GM12873 (cell line): ENCODE results near the gene CPLX3.

Experiments used
- TF ChIP-seq, protein P1 (sequence below): IDR thresholded peaks from 2 replicates; pipeline ENCODE4 v1.5.1; 2012; ENCODE audit warnings: low read depth, mild to moderate bottlenecking, moderate library complexity, low read length, control low read depth; ENCODE audit not compliant: insufficient read depth; ENCODE audit errors: missing control alignments

CPLX3 gene, protein sequence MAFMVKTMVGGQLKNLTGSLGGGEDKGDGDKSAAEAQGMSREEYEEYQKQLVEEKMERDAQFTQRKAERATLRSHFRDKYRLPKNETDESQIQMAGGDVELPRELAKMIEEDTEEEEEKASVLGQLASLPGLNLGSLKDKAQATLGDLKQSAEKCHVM

DNA sequence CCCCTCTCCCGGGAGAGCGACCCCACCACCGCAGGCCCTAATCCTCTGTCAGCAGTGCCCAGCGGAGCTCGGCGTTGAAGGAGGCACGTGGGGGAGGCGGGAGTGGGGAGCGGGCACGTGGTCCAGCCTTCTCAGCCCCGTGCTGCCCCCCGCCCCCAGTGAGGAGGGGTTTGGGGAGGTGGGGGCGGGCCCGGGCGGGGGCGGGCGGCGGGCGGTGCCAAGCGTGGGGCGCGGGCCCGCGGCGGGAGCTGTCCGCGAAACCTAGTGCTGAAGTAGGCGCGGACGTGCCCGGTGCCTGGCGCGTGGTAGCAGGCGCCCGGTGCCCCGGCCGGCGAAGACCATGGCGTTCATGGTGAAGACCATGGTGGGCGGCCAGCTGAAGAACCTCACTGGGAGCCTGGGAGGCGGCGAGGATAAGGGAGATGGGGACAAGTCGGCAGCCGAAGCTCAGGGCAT is at the start of gene CPLX3:
CPLX3 (plus strand) TSS at position 264 of the 456 bp plus-strand sequence; CDS start at position 341, 77 bp downstream.
- TF ChIP-seq, protein P1, sequence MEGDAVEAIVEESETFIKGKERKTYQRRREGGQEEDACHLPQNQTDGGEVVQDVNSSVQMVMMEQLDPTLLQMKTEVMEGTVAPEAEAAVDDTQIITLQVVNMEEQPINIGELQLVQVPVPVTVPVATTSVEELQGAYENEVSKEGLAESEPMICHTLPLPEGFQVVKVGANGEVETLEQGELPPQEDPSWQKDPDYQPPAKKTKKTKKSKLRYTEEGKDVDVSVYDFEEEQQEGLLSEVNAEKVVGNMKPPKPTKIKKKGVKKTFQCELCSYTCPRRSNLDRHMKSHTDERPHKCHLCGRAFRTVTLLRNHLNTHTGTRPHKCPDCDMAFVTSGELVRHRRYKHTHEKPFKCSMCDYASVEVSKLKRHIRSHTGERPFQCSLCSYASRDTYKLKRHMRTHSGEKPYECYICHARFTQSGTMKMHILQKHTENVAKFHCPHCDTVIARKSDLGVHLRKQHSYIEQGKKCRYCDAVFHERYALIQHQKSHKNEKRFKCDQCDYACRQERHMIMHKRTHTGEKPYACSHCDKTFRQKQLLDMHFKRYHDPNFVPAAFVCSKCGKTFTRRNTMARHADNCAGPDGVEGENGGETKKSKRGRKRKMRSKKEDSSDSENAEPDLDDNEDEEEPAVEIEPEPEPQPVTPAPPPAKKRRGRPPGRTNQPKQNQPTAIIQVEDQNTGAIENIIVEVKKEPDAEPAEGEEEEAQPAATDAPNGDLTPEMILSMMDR: no peak

DNA sequence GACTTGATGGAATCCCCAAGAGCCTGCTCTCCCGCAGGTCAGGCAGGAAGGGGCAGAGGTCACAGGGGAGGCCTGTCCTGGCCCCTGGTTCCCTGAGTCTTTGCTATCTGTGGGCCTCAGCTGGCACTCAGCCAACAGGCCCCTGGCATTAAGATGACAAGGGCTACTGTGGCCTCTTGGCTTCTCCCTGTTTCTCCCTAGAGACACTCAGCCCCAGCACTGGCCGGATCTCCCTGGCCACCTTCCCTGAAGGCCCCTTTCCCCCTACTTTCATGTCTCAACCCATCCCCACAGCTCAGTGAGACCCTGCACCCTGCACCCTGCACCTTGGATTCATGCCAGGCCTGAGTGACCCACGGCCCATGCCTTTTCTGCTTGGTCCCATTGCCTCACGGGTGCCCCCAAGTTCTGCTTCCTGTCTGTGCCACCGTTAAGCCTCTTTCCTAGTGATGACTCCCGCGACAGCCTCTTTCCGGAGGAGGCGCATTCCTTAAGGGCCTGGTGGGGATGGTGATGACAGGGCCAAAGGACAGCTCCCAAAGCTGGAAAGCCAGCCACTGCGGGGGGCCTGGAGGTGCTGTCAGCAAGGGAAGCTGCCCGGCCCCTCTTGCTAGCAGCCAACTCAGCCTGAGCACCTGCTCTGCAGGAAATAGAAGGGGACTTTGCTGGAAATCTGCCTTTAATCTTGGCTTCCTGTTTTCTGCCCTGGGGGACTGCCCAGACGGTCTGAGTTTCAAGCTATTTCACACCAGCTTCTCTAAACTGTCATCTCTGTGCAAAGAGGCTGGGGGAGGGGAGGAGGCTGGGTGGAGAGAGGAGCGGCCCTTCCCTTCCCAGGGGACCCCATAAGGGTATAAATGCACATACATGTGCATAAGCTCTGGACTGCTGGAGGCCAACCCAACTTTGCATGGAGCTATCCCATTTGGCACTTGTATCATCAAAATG is 49.3 kb upstream of the CPLX3 start:
- TF ChIP-seq, protein P1: no peak

DNA sequence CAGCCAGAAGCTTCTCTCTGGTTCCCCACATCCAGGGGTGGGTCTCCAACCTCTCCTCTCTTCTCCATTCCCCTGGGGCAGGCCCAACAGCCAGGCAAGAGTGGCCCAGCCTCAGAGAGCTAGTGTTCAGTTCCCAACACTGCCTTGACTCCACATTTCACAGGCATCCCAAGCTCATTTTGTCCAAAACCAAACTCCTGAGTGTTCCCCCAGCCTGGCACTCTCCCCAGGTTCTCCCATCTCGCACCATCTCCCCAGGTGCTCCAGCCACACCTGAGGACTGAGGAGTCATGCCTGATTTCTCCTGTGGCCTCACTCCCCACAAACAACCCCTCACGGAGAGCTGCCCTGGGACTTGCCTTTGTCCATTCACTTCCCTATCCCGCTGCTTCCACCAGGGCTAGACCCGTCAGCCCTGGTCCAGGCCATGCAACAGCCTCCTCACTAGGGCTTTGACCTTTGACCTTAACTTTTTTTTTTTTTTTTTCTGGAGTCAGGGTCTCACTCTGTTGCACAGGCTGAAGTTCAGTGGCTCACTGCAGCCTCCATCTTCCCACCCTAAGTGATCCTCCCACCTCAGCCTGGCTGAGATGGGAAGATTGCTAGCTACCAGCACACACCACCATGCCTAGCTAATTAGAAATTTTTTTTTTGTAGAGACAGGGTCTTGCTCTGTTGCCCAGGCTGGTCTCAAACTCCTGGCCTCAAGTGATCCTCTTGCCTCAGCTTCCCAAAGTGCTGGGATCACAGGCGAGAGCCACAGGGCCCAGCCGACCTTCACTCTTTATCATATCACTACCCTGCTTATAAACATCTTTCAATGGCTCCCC is 48.4 kb upstream of the CPLX3 start:
- TF ChIP-seq, protein P1: no peak

DNA sequence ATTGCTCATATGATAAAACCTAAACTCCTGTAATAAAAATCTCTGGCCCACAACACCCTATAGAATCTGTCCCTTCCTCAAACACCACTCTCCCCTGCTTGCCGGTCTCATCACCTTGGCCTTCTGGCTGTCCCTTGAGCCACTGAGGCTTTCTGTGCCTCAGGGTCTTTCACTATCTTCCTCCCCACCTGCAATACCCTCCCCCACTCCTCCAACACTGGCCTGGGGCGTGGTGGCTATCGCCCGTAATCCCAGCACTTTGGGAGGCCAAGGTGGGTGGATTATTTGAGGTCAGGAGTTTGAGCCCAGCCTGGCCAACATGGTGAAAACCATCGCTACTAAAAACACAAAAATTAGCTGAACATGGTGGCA is 47.8 kb upstream of the CPLX3 start:
- TF ChIP-seq, protein P1: no peak

DNA sequence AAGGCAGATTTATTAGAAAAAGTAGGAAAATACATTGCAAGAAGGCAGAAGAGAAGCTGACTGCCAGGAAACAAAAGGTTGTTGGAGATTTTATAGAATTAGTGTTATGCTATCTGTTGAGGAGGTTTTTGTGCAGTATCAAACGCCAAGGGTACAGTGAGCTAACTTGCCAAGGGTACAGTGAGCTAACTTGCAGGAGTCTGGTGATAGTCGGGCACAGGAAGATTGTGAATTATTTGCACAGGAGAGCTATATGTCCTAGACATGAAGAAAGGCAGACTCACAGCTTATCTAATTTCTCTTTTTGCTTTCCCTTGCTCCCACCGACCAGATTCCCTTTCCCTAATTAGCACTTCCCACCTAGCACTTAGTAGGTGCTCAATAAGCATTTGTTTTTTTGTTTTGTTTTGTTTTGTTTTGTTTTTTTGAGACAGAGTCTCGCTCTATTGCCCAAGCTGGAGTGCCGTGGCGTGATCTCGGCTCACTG is 47.2 kb upstream of the CPLX3 start:
- TF ChIP-seq, protein P1: no peak

DNA sequence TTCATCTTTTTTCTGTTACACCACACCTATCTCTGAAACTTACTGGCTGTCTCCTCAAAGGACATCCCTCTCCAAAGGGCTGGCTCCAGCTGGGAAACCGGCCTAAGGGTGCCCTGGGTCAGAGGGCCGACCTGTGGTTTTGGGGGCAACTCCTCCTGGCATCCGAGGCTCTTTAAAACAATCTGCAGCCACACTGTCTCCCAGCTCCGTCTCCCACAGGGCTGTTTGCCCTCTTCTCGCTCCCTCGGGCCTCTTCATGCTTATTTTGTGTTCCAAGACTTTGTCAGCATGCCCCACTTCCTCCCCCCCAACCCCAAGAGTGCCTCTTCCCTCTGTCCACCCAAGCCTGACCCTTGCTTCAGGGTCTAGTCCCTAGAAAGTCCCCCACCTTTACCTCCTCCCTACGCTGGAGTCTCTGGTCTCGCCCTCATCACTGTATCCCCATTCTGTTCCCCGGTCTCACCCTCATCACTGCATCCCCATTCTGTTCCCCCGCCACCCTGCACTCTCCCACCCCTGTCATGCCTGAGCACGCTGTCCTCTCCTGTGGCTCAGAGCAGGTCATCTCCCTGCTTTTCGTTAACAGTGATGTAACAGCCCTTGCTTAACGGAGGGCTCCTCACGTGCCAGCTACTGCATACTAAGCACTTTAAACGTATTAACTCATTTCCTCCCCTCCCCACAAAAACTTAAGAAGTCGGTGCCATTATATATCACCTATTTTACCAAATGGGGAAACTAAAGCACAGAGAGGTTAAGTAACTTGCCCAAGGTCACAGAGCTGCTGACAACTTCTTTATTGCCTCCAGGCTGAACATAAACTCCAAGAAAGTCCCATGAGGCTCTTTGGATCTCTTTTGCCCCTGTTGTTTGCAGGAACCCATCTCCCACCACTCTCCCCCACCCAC is 45.6 kb upstream of the CPLX3 start:
- TF ChIP-seq, protein P1: no peak
